ENCODE measurements around the gene AHI1.

DNA sequence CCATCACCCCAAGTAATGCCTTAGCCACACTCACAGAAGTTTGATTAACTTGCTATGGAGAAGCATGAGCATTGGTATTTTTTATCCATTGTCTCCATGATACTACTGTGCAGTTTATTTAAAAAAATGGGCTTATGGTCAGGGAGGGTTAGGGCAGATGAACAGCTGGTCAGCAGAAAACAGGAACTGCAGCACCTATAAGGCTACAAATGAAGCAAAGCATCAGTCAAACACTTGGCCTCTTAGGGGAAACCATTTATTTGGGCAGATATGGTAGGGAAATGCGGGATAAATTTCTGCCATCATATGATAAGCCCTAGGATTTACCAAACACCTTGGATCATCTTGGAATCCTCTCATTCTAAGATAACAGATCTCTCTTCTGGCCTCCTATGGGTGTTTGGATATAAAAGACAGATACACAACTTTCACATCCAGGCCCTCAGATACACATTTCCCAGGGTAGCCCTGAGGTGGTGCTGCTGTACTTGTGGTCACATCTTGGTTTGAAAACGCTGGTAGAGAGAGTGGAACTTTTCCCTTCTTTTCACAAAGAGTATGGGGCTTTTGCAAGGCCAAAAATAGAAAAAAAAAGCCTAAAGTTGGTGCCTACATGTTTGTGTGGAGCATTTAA is 42.8 kb upstream of the AHI1 start:
- TF ChIP-seq POLR2A (IDR thresholded peaks at IDR 0.05; ENCODE audit: low read length) (no peak), GATA1 (IDR thresholded peaks at IDR 0.05; ENCODE audit: low read depth, low read length) (no peak)
